Measurements from ENCODE around the gene SRPK2.
"Not testable (repeated sequence)": the region's sequence is repeated elsewhere in the genome, so short reads cannot be mapped to it uniquely, and the experiment has no call there.

SRPK2 gene

GRCh38 chr7:105362685-105363084, 26.0 kb downstream of the SRPK2 start:
- peaks cover 16% of the 10 kb centered on the region for H3K4me1 ChIP-seq
- DNase-seq (ENCODE audit: low spot score in 2 of 2); H3K4me3 ChIP-seq; H3K36me3 ChIP-seq (replicated peaks); H3K27me3 ChIP-seq (ENCODE audit: low read depth); in situ Hi-C loops (cut with MboI; ENCODE audit: low sequenced_read_pairs); H3K9me3 ChIP-seq: not testable (repeated sequence)

- H3K4me1 ChIP-seq: peaks cover 16% of the 10 kb centered on the region
- in situ Hi-C loops (cut with MboI; ENCODE audit: low sequenced_read_pairs); H3K27me3 ChIP-seq (ENCODE audit: low read depth); H3K36me3 ChIP-seq (replicated peaks); DNase-seq (ENCODE audit: low spot score in 2 of 2); H3K9me3 ChIP-seq; H3K4me3 ChIP-seq: not testable (repeated sequence)
These were observed 26.7 kb downstream of the SRPK2 start for GRCh38 chr7:105361995-105362394.

DNA sequence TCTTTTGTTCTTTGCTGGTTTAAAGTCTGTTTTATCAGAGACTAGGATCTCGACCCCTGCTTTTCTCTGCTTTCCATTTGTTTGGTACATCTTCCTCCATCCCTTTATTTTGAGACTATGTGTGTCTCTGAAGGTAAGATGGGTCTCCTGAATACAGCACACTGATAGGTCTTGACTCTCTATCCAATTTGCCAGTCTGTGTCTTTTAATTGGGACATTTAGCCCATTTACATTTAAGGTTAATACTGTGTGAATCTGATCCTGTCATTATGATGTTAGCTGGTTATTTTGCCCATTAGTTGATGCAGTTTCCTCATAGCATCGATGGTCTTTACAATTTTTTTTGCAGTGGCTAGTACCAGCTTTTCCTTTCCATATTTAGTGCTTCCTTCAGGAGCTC, 28.6 kb downstream of the SRPK2 start:
- H3K4me3 ChIP-seq; H3K36me3 ChIP-seq (replicated peaks); H3K27me3 ChIP-seq (ENCODE audit: low read depth); DNase-seq (ENCODE audit: low spot score in 2 of 2); H3K9me3 ChIP-seq; in situ Hi-C loops (cut with MboI; ENCODE audit: low sequenced_read_pairs): not testable (repeated sequence)
- peaks cover 30% of the 10 kb centered on the region for H3K4me1 ChIP-seq

GRCh38 chr7:105355701-105356100, 33.0 kb downstream of the SRPK2 start:
- in situ Hi-C loops (cut with MboI; ENCODE audit: low sequenced_read_pairs): no loop called here
- Histone ChIP-seq H3K4me3 (no peak overlapping the region), H3K4me1 (peaks cover 48% of the 10 kb centered on the region)

GRCh38 chr7:105354383-105354782, 34.3 kb downstream of the SRPK2 start:
- Histone ChIP-seq H3K27me3 (ENCODE audit: low read depth) (no peaks in the 10 kb centered on the region), H3K9me3 (no peaks in the 10 kb centered on the region), H3K4me3 (no peak overlapping the region), H3K4me1 (peaks cover 43% of the 10 kb centered on the region), H3K36me3 (replicated peaks) (no peaks in the 10 kb centered on the region)
- DNase-seq (ENCODE audit: low spot score in 2 of 2): no peak
- in situ Hi-C loops (cut with MboI; ENCODE audit: low sequenced_read_pairs): no loop called here

More at GRCh38 chr7:105355701-105356100, 33.0 kb downstream of the SRPK2 start:
- no peak for DNase-seq (ENCODE audit: low spot score in 2 of 2)
- Histone ChIP-seq H3K27me3 (ENCODE audit: low read depth) (no peaks in the 10 kb centered on the region), H3K9me3 (no peaks in the 10 kb centered on the region), H3K36me3 (replicated peaks) (no peaks in the 10 kb centered on the region)

DNA sequence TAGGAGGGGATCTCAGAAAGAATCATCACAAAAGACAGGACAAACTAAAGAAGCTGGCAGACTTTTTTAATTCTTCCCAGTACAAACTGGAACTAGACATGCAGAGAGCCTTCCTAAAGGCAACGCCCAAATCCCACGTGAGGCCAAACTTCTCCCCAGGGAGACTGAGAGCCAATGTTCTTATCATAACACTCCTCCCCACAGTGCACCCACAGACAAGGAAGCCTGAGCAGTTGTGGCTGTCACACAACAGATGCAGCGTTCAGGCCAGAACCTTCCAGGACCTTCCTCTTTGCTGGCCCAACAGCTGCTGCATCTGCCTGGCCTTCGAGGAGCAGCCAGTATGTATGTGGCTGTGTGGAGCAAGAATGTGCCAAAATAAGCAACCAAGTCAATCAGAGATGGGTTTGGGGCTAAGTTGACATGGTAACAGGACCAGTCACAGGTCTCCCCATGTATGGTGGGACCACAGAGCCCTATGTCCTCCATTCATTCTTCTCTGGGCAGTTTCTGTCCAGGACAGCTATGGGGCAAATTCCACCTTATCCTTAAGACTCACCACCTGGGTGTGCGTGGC, 34.9 kb downstream of the SRPK2 start:
- DNase-seq (ENCODE audit: low spot score in 2 of 2): peak in 1 of 2 experiments; percentile 35
- H3K4me1 ChIP-seq: peaks cover 38% of the 10 kb centered on the region
- in situ Hi-C loops (cut with MboI; ENCODE audit: low sequenced_read_pairs): no loop called here

GRCh38 chr7:105352901-105353668, 35.6 kb downstream of the SRPK2 start:
- in situ Hi-C loops (cut with MboI; ENCODE audit: low sequenced_read_pairs): no loop called here
- H3K4me3 ChIP-seq: no peak overlapping the region
- no peaks in the 10 kb centered on the region for H3K9me3 ChIP-seq
- H3K4me1 ChIP-seq: peaks cover 35% of the 10 kb centered on the region
- no peaks in the 10 kb centered on the region for H3K27me3 ChIP-seq (ENCODE audit: low read depth)
- no peak for DNase-seq (ENCODE audit: low spot score in 2 of 2)
- no peaks in the 10 kb centered on the region for H3K36me3 ChIP-seq (replicated peaks)

More for the DNA sequence above, 34.9 kb downstream of the SRPK2 start:
- H3K36me3 ChIP-seq (replicated peaks): no peaks in the 10 kb centered on the region
- H3K9me3 ChIP-seq: no peaks in the 10 kb centered on the region
- H3K4me3 ChIP-seq: no peak overlapping the region
- H3K27me3 ChIP-seq (ENCODE audit: low read depth): no peaks in the 10 kb centered on the region

DNA sequence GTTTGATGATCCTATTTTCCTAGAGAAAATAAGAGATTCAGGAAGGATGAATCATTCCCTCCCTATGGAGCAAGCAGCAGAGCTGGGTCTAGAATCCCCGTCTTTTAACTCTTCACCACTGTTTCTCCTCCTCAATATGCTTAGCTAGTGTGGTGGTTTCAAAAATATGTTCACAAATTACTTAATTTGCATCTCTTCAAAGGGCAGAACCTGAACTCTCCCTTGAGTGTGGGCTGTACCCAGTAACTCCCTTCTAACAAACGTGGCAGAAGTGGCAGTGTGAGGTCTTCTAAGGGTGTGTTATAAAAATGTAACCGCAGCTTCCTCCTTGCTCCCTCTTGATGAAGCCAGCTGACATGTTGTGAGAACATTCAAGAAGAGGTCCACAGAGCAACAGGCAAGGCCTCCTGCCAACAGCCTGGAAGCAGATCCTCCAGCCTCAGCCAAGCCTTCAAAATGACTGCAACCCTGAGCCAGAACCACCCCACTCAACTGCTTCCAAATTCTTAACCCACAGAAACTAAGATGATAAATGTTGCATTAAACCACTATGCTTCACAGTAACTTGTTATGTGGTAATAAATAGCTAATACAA, 36.6 kb downstream of the SRPK2 start:
- H3K36me3 ChIP-seq (replicated peaks): no peaks in the 10 kb centered on the region
- H3K9me3 ChIP-seq: no peaks in the 10 kb centered on the region
- no peaks in the 10 kb centered on the region for H3K27me3 ChIP-seq (ENCODE audit: low read depth)
- H3K4me3 ChIP-seq: no peak overlapping the region
- peaks cover 35% of the 10 kb centered on the region for H3K4me1 ChIP-seq
- in situ Hi-C loops (cut with MboI; ENCODE audit: low sequenced_read_pairs): no loop called here
- DNase-seq (ENCODE audit: low spot score in 2 of 2): no peak

- no peaks in the 10 kb centered on the region for H3K9me3 ChIP-seq
- H3K4me3 ChIP-seq: no peak overlapping the region
- H3K27me3 ChIP-seq (ENCODE audit: low read depth): no peaks in the 10 kb centered on the region
- H3K4me1 ChIP-seq: peaks cover 26% of the 10 kb centered on the region
- DNase-seq (ENCODE audit: low spot score in 2 of 2): peak; percentile 58 to 88
- H3K36me3 ChIP-seq (replicated peaks): no peaks in the 10 kb centered on the region
- in situ Hi-C loops (cut with MboI; ENCODE audit: low sequenced_read_pairs): no loop called here
These were observed 37.8 kb downstream of the SRPK2 start for GRCh38 chr7:105350906-105351305.

- H3K9me3 ChIP-seq; H3K27me3 ChIP-seq (ENCODE audit: low read depth); H3K4me3 ChIP-seq; H3K36me3 ChIP-seq (replicated peaks); in situ Hi-C loops (cut with MboI; ENCODE audit: low sequenced_read_pairs); DNase-seq (ENCODE audit: low spot score in 2 of 2): not testable (repeated sequence)
- H3K4me1 ChIP-seq: peaks cover 18% of the 10 kb centered on the region
These were observed 40.5 kb downstream of the SRPK2 start for GRCh38 chr7:105348177-105348576.

DNA sequence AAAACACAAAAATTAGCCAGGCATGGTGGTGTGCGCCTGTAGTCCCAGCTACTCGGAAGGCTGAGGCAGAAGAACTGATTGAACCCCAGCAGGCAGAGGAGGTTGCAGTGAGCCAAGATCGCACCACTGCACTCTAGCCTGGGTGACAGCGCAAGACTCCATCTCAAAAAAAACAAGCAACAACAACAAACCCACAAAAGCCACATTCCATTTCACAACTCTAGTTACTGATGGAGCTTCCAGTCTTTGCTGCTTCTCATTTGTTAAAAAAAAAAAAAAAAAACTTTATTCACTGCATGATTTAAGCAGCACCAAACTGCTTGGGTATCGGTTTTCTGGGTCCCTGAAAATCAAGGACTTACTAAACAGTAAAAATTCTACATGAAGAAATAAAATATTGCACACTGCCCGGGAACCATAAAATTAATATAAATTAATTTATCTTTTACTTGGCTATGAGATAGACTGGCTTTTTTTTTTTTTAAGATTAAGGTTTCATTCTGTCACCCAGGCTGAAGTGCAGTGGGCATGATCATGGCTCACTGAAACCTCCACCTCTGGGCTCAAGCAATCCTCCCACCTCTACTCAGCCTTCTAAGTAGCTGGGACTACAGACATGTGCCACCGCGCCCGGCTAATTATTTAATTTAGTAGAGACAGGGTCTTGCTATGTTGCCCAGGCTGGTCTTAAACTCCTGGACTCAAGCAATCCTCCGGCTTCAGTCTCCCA, 42.0 kb downstream of the SRPK2 start:
- in situ Hi-C loops (cut with MboI; ENCODE audit: low sequenced_read_pairs): no loop called here
- no peak for DNase-seq (ENCODE audit: low spot score in 2 of 2)
- H3K9me3 ChIP-seq: no peaks in the 10 kb centered on the region
- no peaks in the 10 kb centered on the region for H3K36me3 ChIP-seq (replicated peaks)
- H3K4me1 ChIP-seq: peaks cover 11% of the 10 kb centered on the region
- H3K27me3 ChIP-seq (ENCODE audit: low read depth): no peaks in the 10 kb centered on the region
- no peak overlapping the region for H3K4me3 ChIP-seq

DNA sequence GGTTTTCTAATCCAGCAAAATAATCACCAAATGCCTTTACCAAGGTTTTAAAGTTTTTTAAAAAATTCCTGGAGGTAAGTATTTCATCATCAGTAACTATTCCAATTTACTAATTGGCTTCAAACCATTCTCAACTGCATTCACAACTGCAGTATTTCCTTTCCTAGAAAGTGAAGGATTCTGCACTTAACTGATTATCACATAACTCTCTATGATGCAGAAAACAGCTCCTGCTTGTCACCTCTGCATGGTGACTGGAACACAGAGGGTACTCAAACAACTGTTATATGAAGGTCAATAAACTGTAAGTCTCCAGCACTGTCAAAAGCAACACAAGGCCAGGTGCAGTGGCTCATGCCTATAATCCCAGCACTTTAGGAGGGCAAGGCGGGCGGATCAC, 42.6 kb downstream of the SRPK2 start:
- H3K4me1 ChIP-seq: peaks cover 7% of the 10 kb centered on the region

DNA sequence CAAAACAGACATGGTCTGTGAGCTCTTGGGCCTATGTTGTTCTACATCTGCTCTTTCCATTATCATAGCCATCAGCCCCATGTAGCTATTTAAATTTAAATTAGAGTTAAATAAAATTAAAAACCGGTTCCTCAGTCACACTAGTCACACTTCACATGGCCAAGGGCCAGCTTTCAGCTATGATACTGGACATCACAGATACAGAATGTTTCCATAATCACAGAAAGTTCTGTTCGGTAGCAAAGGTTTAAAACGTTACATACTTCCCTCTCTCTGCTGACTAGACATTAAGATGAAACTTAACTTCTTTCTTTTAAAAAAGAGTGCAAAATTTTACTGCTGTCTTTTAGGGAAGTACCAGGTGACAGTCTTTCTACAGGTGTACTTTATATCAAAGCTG, 43.0 kb downstream of the SRPK2 start:
- no peak overlapping the region for H3K4me3 ChIP-seq
- DNase-seq (ENCODE audit: low spot score in 2 of 2): no peak
- no peaks in the 10 kb centered on the region for H3K9me3 ChIP-seq
- H3K4me1 ChIP-seq: peaks cover 3% of the 10 kb centered on the region
- in situ Hi-C loops (cut with MboI; ENCODE audit: low sequenced_read_pairs): no loop called here
- no peaks in the 10 kb centered on the region for H3K27me3 ChIP-seq (ENCODE audit: low read depth)
- H3K36me3 ChIP-seq (replicated peaks): no peaks in the 10 kb centered on the region

More for the DNA sequence above, 42.6 kb downstream of the SRPK2 start:
- Histone ChIP-seq H3K9me3 (no peaks in the 10 kb centered on the region), H3K4me3 (no peak overlapping the region), H3K27me3 (ENCODE audit: low read depth) (no peaks in the 10 kb centered on the region), H3K36me3 (replicated peaks) (no peaks in the 10 kb centered on the region)
- in situ Hi-C loops (cut with MboI; ENCODE audit: low sequenced_read_pairs): no loop called here
- no peak for DNase-seq (ENCODE audit: low spot score in 2 of 2)

- in situ Hi-C loops (cut with MboI; ENCODE audit: low sequenced_read_pairs): no loop called here
- Histone ChIP-seq H3K9me3 (no peaks in the 10 kb centered on the region), H3K36me3 (replicated peaks) (no peaks in the 10 kb centered on the region), H3K4me1 (no peaks in the 10 kb centered on the region), H3K27me3 (ENCODE audit: low read depth) (no peaks in the 10 kb centered on the region), H3K4me3 (no peak overlapping the region)
- no peak for DNase-seq (ENCODE audit: low spot score in 2 of 2)
These were observed 43.7 kb downstream of the SRPK2 start for GRCh38 chr7:105345003-105345402.
